Colonic mucosa (tissue), 4 donors: ENCODE data around the gene AFAP1L2. TPM values are rescaled to one million over a fixed set of nuclear protein-coding genes. Genes with fewer than 3 reads are reported as not detected.

Experiments
- DNase-seq: peaks from one replicate; pipeline ENCODE4 v3.0.0-alpha.2; 2020
- H3K27ac ChIP-seq: fragments of 200-600 bp; one replicate; pipeline ENCODE4 v1.8.0; 2021
- H3K27me3 ChIP-seq: fragments of 200-600 bp; one replicate; pipeline ENCODE4 v1.8.0; 2021
- H3K36me3 ChIP-seq: fragments of 200-600 bp; one replicate; pipeline ENCODE4 v1.8.0; 2021
- H3K4me1 ChIP-seq: fragments of 200-600 bp; one replicate; pipeline ENCODE4 v1.8.0; 2021; ENCODE audit warnings: mild to moderate bottlenecking
- H3K4me3 ChIP-seq: fragments of 200-600 bp; one replicate; pipeline ENCODE4 v1.8.0; 2021
- H3K9ac ChIP-seq, 2 donors: one replicate each; pipeline ENCODE4 v1.7.0; 2013; ENCODE audit warnings: control low read depth in 2 of 2, low read depth in 2 of 2, low read length in 2 of 2
- H3K9me3 ChIP-seq: fragments of 200-600 bp; one replicate; pipeline ENCODE4 v1.8.0; 2021
- CTCF ChIP-seq: fragments of 200-600 bp; IDR thresholded peaks from one replicate; pipeline ENCODE4 v1.8.0; 2022; ENCODE audit warnings: antibody characterized with exemption, mild to moderate bottlenecking
- intact Hi-C: fragments of 100-400 bp; cut with DNase I; formaldehyde crosslinking; loops from one replicate; pipeline ENCODE4 v1.14.1; 2022
- total RNA-seq, 2 donors: library from RNA; stranded (reverse); fragmentation: NEBNext Ultra II Directional in 1 of 2; extraction: Animal tissue kit (Norgen Biotek cat#: 25700) in 1 of 2; gene quantifications; one replicate each; pipeline ENCODE4 v1.2.1, GENCODE V29; 2021
- donor health status: healthy.
- donor health status: DM: no; HTN: no; CAD: no.
- donor health status: DM: no; HTN: no; CAD: no.

Gene AFAP1L2
- total RNA-seq, 2 donors from 2014 or later: 7.9 to 13.7 TPM

- intact Hi-C loops: no loop called here
- Histone ChIP-seq H3K27me3 (no peaks in the 10 kb centered on the region), H3K27ac (no peak overlapping the region), H3K4me3 (no peak overlapping the region), H3K36me3 (no peaks in the 10 kb centered on the region), H3K9ac (no peak overlapping the region), H3K4me1 (no peaks in the 10 kb centered on the region), H3K9me3 (no peaks in the 10 kb centered on the region)
- no peak for DNase-seq
- TF ChIP-seq CTCF: no peak
These were observed 57.9 kb downstream of the AFAP1L2 start for GRCh38 chr10:114346176-114347031.

GRCh38 chr10:114345701-114346100, 58.6 kb downstream of the AFAP1L2 start:
- intact Hi-C loops: no loop called here
- no peak for DNase-seq
- H3K4me1 ChIP-seq: no peaks in the 10 kb centered on the region

GRCh38 chr10:114343623-114344505, 60.4 kb downstream of the AFAP1L2 start:
- no peaks in the 10 kb centered on the region for H3K4me1 ChIP-seq
- peak; percentile 50 for DNase-seq
- peak overlapping the region; percentile 10 for H3K27ac ChIP-seq
- no peak overlapping the region for H3K4me3 ChIP-seq
- TF ChIP-seq CTCF: no peak
- no peaks in the 10 kb centered on the region for H3K36me3 ChIP-seq
- H3K9me3 ChIP-seq: no peaks in the 10 kb centered on the region
- intact Hi-C loops: no loop called here
- no peak overlapping the region for H3K9ac ChIP-seq
- no peaks in the 10 kb centered on the region for H3K27me3 ChIP-seq

More at GRCh38 chr10:114345701-114346100, 58.6 kb downstream of the AFAP1L2 start:
- H3K9me3 ChIP-seq: no peaks in the 10 kb centered on the region
- H3K4me3 ChIP-seq: no peak overlapping the region
- no peak overlapping the region for H3K27ac ChIP-seq
- H3K27me3 ChIP-seq: no peaks in the 10 kb centered on the region
- H3K36me3 ChIP-seq: no peaks in the 10 kb centered on the region
- no peak overlapping the region for H3K9ac ChIP-seq
- TF ChIP-seq CTCF: no peak

- Histone ChIP-seq H3K9ac (no peak overlapping the region), H3K27me3 (no peaks in the 10 kb centered on the region), H3K9me3 (no peaks in the 10 kb centered on the region), H3K4me1 (no peaks in the 10 kb centered on the region), H3K27ac (no peak overlapping the region), H3K36me3 (no peaks in the 10 kb centered on the region), H3K4me3 (no peak overlapping the region)
- intact Hi-C loops: no loop called here
- no peak for TF ChIP-seq CTCF
- no peak for DNase-seq
These were observed 61.3 kb downstream of the AFAP1L2 start for GRCh38 chr10:114342976-114343375.

GRCh38 chr10:114340816-114341215, 63.5 kb downstream of the AFAP1L2 start:
- Histone ChIP-seq H3K27me3 (no peaks in the 10 kb centered on the region), H3K9me3 (no peaks in the 10 kb centered on the region), H3K27ac (no peak overlapping the region), H3K4me1 (no peaks in the 10 kb centered on the region), H3K4me3 (no peak overlapping the region), H3K9ac (no peak overlapping the region), H3K36me3 (no peaks in the 10 kb centered on the region)
- no peak for TF ChIP-seq CTCF
- no peak for DNase-seq
- intact Hi-C loops: no loop called here
